EH (cell line): Measurements from ENCODE around the gene PPM1K.
"Not testable (repeated sequence)": the region's sequence is repeated elsewhere in the genome, so short reads cannot be mapped to it uniquely, and the experiment has no call there.

ENCODE experiments used
- DNase-seq: peaks from one replicate; pipeline ENCODE4 v3.0.0-alpha.2; 2015; ENCODE audit warnings: low read depth

Gene PPM1K

DNA sequence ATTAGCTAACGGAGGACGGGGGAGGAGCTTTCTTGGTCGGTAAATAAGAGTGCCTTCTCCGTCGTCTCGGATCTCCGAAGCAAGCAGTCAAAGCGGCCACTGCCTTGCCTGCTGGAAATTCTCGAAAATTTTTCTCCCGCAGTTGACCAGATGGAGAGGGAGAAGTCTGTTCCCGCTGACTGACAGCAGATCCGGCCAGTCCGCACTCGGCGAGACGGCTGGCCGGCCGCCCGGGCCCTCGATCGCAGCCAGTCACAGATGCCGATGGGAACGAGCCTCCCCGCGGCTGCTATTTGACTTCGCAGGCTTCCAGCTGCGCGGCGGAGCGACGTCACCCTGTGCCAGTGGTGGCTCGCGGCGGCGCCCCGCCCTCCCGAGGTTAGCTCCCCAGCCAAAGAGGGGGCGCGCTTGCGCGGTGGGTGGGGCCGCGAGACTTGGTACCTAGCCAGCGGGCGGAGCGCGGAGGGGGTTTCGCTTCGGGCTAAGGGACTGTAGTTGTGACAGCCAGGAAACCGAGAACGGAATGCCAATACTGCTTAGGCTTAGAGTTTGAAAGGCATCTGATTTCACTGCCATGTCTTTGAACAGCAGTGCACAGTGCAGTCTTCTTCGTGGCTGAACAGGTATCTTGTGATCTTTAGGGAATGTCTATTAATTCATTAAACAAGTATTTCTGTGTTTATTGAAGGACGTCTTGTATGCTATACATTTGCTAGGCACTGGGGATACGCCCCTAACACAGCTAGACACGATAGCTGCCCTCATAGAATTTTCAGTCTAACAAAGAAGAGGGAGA lies at the start of gene PPM1K:
PPM1K (minus strand) TSS at position 123 of the 796 bp plus-strand sequence. CDS start 5,978 bp downstream, outside the sequence.
- peak; percentile 99 for DNase-seq

DNA sequence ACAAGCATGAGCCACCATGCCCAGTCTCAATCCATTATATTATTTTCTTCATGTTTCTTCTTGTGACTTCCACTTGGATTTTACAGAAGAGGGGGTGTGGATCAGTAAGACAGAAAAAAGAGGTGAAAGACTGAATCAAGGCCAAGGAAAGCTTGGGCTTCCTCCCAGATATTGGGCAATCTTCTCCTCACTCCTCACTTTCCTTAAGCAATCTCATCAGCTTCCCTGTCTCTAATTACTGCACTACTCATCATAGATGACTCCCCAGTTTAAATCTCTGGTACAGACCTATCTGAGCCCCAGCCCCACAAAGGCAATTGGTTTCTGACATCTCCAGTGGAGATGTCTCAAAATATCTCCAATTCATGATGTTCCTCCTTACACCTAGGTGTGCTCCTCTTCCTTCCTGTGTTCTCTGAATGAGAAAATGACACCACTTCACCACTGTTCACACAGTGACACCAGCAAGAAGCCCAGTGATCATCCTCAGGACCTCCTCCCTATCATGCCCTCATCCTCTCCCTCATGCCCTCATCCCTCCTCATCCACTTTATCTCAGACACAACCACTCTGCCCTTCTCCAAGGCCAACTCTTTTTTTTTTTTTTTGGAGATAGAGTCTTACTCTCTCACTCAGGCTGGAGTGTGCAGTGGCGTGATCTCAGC lies 49.5 kb upstream of the PPM1K start:
- DNase-seq: peak; percentile 36

- no peak for DNase-seq
These were observed 43.3 kb upstream of the PPM1K start for GRCh38 chr4:88327665-88328064.

GRCh38 chr4:88320780-88321373 lies 36.5 kb upstream of the PPM1K start:
- DNase-seq: peak; percentile 20

DNA sequence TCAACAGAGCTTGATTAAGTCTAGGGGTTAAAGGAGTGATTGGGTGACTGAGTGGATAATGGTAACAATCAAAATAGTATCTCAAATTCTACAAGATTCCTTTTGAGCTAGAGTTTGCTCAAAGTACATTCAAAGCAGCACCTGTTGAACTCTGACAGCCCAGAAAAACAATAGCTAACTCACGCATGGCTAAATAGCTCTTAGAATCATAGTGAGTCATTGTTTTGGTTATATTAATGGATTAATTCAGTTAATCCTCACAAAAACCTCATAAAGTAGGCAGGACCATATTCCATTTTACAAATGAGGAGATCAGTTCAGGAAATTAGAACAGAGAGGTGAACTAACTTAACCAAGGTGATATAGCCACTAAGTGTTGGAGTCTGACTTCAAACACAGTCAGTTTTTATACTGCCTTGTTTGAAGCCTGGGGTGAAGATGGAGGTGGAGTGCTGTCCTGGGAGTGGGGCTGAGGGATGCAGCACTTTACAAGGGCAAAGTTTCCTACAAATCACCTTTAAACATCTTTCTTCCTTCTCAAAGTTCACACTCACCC lies 35.9 kb upstream of the PPM1K start:
- DNase-seq: no peak

GRCh38 chr4:88318751-88319350 lies 34.5 kb upstream of the PPM1K start:
- no peak for DNase-seq

GRCh38 chr4:88315460-88316017 lies 31.2 kb upstream of the PPM1K start:
- no peak for DNase-seq

- DNase-seq: not testable (repeated sequence)
These were observed 28.8 kb upstream of the PPM1K start for GRCh38 chr4:88313088-88313624.

DNA sequence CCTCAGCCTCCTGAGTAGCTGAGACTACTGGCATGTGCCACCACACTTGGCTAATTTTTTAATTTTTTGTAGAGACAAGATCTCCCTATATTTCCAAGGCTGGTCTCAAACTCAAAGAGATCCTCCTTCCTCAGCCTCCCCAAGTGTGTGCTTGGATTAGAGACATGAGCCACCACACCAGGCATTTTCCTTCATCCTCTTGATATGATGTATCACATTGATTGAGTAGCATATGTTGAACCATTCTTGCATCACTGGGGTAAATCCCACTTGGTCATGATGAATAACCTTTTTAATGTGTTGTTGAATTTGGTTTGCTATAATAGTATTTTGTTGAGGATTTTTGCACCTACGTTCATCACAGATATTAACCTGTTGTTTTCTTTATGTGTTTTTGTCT lies 24.2 kb upstream of the PPM1K start:
- DNase-seq: no peak

GRCh38 chr4:88297725-88298454 lies 13.5 kb upstream of the PPM1K start:
- DNase-seq: no peak

DNA sequence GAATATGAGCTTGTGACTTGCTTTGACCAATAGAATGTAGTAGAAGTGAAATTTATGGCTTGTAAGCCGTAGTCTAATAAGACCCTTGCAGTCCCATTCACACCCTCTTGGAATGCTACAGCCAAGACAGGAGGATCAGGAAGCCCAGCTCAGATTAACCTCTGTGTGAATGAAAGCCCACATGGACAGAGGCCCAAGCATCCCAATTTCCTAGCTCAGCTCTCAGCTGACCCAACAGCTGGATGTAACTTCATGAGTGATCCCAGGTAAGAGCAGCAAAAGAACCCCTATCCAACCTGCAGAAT lies 12.8 kb upstream of the PPM1K start:
- DNase-seq: no peak

DNA sequence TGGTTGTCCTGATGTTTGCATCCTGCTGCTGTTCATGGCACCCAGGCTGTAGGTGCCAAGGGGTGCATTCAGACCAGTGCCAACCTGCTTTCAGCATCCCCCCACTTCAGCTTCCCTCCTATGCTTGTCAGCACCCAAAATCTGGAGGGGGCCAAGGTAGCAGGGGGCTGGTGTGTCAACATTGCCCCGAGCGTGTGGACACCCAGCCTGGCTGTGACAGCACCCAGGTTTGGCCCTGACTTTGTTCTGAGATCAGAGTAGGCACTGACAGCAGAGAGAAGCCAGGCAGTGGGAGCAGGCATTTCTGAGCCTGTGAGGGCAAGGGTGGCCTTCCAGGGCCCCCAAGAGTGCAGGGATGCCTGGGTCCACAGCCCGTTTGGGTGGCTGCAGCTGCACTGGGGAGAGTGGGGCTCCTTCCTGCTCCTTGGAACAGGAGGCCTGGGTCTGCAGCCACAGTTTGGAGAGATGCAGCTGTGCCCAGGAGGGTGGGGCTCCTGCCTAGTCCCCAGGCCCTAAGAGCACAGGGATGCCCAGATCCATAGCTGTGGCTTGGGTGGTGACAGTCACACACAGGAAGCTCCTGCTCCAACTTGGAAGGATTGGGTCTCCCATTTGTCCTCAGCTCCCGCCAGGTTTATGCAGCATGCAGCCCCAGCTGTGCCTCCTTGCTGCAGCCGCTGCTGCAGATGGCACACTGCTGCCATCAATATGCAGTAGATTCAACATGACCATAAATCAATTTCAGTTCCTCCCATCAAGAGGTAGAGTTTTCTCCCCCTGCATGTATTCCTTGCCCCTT lies 12.3 kb upstream of the PPM1K start:
- no peak for DNase-seq

- no peak for DNase-seq
These were observed 11.3 kb upstream of the PPM1K start for GRCh38 chr4:88295656-88296055.

- DNase-seq: peak; percentile 25
These were observed 6.6 kb upstream of the PPM1K start for GRCh38 chr4:88291003-88291402.

DNA sequence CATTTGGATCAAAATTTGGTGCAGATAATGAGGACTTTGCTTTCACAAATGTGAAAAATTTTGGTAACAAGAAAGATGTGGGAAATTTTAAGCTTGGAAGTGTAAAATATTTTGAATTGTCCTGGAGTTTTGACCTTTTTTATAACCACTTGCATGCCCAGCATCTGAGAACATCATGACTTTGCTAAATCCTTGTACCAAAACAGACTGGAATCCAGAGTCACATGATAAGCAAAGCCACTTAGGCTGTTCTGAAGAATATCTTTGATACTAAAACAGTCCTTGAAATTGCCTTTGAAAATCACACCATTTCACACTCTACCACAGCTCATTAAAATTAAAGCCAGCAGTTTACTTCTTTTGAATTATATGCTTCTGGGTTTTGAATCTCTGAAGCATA lies 2.5 kb upstream of the PPM1K start:
- DNase-seq: peak; percentile 33

DNA sequence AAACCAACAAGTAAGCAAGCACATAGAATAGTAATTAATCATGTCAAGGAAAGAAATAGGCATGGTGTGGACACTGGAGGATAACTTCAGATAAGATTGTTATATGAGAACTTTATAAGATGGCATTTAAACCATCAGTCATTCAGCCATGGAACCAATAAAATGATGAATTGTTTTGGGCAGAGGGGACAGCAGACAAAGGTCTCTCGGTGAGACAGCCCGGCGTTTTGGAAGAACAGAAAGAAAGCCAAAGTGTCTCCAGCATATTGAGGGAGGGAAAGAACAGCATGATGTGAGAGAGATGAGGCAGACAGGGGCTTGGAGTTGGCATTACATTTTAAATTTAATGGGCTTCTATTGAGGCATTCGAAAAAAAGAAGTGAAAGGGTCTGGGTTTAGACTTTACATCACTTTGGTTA lies 883 bp upstream of the PPM1K start:
- no peak for DNase-seq

DNA sequence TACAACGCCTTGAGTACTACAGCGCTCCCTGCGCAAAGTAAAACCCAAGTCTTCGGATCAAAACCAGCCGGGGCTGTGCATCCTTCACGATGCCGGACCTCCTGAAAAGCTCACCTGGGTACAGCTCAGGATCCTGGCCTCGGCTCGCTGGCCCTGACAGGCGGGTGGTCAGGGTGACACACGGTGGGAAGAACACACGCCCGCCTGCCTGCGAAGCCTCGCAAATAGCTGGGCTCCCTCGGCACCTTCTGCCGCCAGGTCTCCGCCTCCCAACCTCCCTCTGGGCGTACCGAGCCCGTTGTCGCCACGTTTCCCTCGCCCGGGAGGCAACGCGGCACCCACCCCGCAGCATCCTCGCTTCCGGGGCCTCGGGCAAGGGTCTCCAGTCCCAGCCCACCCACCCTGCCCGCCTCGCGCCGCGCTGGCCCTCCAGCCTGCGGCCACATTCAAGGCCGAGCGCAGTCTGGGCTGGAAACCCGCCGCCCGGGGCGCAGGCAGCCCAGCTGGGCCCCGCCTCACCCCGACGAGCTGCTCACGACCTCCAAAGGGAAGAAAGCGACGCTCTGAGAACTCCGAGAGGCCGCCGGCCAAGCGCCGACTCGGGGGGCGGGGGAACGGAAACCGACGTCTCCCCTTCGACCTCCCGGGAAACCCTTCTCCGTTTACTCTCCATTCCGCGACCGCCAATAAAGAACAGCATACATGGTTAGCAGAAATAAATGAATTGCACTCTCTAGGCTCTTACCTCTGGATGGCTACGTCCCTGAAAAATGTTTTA lies 511 bp downstream of the PPM1K start:
- peak; percentile 73 for DNase-seq

DNA sequence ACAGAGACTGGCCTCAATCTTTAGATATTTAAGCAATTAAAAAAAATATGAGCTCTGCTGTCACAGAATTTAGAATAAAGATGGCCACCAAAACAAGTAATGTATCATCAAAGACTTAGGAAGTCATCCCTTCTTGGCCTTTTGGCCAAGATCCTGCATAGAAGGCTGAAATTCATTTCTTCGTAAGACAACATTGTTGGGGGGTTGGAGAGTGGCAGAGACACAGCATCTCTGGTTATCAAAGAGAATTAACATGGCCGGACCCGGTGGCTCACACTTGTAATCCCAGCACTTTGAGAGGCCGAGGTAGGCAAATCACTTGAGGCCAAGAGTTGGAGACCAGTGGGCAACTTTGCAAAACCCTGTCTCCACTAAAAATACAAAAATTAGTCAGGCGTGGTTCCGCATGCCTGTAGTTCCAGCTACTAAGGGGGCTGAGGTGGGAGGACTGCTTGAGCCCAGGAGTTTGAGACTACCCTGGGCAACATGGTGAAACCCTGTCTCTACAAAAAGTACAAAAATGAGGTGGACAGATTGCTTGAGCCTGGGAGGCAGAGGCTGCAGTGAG lies 4.0 kb downstream of the PPM1K start:
- DNase-seq: no peak

GRCh38 chr4:88277711-88278225 lies 6.6 kb downstream of the PPM1K start:
- DNase-seq: no peak
